ENCODE data around the gene TIRAP.

DNA sequence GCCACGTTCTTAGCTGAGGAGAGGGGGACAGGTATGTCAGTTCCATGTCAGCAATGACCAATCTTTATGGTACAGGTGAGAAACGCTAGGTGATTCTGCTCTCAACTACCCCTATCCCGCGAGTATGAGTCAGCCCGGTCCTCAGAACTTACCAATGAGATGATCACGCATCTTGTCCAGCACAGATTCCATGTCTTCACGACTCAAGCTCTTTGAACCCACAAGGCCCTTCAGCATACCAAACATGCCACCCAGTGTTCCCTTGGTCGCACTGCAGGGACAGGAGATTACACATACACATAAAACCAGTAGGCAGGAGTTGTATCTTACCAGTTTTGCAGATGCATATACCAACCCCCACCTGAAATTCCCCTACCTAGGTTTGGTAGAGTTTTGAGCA lies 17.1 kb upstream of the TIRAP start:
- no peak for TF ChIP-seq YY1 (IDR thresholded peaks at IDR 0.05; ENCODE audit: low read depth, low read length)
- TF ChIP-seq, protein P1, sequence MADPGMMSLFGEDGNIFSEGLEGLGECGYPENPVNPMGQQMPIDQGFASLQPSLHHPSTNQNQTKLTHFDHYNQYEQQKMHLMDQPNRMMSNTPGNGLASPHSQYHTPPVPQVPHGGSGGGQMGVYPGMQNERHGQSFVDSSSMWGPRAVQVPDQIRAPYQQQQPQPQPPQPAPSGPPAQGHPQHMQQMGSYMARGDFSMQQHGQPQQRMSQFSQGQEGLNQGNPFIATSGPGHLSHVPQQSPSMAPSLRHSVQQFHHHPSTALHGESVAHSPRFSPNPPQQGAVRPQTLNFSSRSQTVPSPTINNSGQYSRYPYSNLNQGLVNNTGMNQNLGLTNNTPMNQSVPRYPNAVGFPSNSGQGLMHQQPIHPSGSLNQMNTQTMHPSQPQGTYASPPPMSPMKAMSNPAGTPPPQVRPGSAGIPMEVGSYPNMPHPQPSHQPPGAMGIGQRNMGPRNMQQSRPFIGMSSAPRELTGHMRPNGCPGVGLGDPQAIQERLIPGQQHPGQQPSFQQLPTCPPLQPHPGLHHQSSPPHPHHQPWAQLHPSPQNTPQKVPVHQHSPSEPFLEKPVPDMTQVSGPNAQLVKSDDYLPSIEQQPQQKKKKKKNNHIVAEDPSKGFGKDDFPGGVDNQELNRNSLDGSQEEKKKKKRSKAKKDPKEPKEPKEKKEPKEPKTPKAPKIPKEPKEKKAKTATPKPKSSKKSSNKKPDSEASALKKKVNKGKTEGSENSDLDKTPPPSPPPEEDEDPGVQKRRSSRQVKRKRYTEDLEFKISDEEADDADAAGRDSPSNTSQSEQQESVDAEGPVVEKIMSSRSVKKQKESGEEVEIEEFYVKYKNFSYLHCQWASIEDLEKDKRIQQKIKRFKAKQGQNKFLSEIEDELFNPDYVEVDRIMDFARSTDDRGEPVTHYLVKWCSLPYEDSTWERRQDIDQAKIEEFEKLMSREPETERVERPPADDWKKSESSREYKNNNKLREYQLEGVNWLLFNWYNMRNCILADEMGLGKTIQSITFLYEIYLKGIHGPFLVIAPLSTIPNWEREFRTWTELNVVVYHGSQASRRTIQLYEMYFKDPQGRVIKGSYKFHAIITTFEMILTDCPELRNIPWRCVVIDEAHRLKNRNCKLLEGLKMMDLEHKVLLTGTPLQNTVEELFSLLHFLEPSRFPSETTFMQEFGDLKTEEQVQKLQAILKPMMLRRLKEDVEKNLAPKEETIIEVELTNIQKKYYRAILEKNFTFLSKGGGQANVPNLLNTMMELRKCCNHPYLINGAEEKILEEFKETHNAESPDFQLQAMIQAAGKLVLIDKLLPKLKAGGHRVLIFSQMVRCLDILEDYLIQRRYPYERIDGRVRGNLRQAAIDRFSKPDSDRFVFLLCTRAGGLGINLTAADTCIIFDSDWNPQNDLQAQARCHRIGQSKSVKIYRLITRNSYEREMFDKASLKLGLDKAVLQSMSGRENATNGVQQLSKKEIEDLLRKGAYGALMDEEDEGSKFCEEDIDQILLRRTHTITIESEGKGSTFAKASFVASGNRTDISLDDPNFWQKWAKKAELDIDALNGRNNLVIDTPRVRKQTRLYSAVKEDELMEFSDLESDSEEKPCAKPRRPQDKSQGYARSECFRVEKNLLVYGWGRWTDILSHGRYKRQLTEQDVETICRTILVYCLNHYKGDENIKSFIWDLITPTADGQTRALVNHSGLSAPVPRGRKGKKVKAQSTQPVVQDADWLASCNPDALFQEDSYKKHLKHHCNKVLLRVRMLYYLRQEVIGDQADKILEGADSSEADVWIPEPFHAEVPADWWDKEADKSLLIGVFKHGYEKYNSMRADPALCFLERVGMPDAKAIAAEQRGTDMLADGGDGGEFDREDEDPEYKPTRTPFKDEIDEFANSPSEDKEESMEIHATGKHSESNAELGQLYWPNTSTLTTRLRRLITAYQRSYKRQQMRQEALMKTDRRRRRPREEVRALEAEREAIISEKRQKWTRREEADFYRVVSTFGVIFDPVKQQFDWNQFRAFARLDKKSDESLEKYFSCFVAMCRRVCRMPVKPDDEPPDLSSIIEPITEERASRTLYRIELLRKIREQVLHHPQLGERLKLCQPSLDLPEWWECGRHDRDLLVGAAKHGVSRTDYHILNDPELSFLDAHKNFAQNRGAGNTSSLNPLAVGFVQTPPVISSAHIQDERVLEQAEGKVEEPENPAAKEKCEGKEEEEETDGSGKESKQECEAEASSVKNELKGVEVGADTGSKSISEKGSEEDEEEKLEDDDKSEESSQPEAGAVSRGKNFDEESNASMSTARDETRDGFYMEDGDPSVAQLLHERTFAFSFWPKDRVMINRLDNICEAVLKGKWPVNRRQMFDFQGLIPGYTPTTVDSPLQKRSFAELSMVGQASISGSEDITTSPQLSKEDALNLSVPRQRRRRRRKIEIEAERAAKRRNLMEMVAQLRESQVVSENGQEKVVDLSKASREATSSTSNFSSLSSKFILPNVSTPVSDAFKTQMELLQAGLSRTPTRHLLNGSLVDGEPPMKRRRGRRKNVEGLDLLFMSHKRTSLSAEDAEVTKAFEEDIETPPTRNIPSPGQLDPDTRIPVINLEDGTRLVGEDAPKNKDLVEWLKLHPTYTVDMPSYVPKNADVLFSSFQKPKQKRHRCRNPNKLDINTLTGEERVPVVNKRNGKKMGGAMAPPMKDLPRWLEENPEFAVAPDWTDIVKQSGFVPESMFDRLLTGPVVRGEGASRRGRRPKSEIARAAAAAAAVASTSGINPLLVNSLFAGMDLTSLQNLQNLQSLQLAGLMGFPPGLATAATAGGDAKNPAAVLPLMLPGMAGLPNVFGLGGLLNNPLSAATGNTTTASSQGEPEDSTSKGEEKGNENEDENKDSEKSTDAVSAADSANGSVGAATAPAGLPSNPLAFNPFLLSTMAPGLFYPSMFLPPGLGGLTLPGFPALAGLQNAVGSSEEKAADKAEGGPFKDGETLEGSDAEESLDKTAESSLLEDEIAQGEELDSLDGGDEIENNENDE (IDR thresholded peaks at IDR 0.05; ENCODE audit: insufficient replicate concordance, low read length) = no peak
- no peak for TF ChIP-seq TAF1 (IDR thresholded peaks at IDR 0.05; ENCODE audit: low read depth, low read length)
- TF ChIP-seq, protein P2, sequence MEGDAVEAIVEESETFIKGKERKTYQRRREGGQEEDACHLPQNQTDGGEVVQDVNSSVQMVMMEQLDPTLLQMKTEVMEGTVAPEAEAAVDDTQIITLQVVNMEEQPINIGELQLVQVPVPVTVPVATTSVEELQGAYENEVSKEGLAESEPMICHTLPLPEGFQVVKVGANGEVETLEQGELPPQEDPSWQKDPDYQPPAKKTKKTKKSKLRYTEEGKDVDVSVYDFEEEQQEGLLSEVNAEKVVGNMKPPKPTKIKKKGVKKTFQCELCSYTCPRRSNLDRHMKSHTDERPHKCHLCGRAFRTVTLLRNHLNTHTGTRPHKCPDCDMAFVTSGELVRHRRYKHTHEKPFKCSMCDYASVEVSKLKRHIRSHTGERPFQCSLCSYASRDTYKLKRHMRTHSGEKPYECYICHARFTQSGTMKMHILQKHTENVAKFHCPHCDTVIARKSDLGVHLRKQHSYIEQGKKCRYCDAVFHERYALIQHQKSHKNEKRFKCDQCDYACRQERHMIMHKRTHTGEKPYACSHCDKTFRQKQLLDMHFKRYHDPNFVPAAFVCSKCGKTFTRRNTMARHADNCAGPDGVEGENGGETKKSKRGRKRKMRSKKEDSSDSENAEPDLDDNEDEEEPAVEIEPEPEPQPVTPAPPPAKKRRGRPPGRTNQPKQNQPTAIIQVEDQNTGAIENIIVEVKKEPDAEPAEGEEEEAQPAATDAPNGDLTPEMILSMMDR (IDR thresholded peaks at IDR 0.05; ENCODE audit: control extremely low read depth in 1 of 3, insufficient read depth in 1 of 3, low read depth in 1 of 3, low read length in 3 of 3) = no peak
- no peak for TF ChIP-seq PHF8 (conservative IDR thresholded peaks at IDR 0.05; ENCODE audit: low read depth, low read length)

All from H1 (cell line).